ENCODE results near the gene LPO.

LPO gene

GRCh38 chr17:58302919-58303585 lies 64.7 kb downstream of the LPO start:
- no peak overlapping the region for H3K9ac ChIP-seq (ENCODE audit: low read length)
- no peaks in the 10 kb centered on the region for H3K4me1 ChIP-seq (ENCODE audit: insufficient read depth, low read length)
- no peak overlapping the region for H3K4me3 ChIP-seq (ENCODE audit: low read depth in 1 of 2, low read length in 2 of 2)
- H3K27me3 ChIP-seq (ENCODE audit: control insufficient read depth in 1 of 2, insufficient read depth in 2 of 2, low read length in 2 of 2), result no peaks in the 10 kb centered on the region
- H3K9me3 ChIP-seq (ENCODE audit: low read length), result no peaks in the 10 kb centered on the region
- H3K27ac ChIP-seq (ENCODE audit: low read depth, low read length), result no peak overlapping the region
- H3K36me3 ChIP-seq (ENCODE audit: insufficient read depth, low read length), result no peaks in the 10 kb centered on the region

GRCh38 chr17:58303971-58304749 lies 65.8 kb downstream of the LPO start:
- Histone ChIP-seq H3K4me1 (ENCODE audit: insufficient read depth, low read length) (no peaks in the 10 kb centered on the region), H3K36me3 (ENCODE audit: insufficient read depth, low read length) (no peaks in the 10 kb centered on the region), H3K9me3 (ENCODE audit: low read length) (no peaks in the 10 kb centered on the region), H3K9ac (ENCODE audit: low read length) (no peak overlapping the region), H3K4me3 (ENCODE audit: low read depth in 1 of 2, low read length in 2 of 2) (no peak overlapping the region), H3K27me3 (ENCODE audit: control insufficient read depth in 1 of 2, insufficient read depth in 2 of 2, low read length in 2 of 2) (no peaks in the 10 kb centered on the region), H3K27ac (ENCODE audit: low read depth, low read length) (no peak overlapping the region)

- Histone ChIP-seq H3K4me1 (ENCODE audit: insufficient read depth, low read length) (no peaks in the 10 kb centered on the region), H3K4me3 (ENCODE audit: low read depth in 1 of 2, low read length in 2 of 2) (no peak overlapping the region), H3K27ac (ENCODE audit: low read depth, low read length) (no peak overlapping the region), H3K27me3 (ENCODE audit: control insufficient read depth in 1 of 2, insufficient read depth in 2 of 2, low read length in 2 of 2) (no peaks in the 10 kb centered on the region), H3K36me3 (ENCODE audit: insufficient read depth, low read length) (no peaks in the 10 kb centered on the region), H3K9me3 (ENCODE audit: low read length) (no peaks in the 10 kb centered on the region), H3K9ac (ENCODE audit: low read length) (no peak overlapping the region)
Measured at GRCh38 chr17:58304750-58305486, 66.5 kb downstream of the LPO start.

- Histone ChIP-seq H3K27me3 (ENCODE audit: control insufficient read depth in 1 of 2, insufficient read depth in 2 of 2, low read length in 2 of 2) (no peaks in the 10 kb centered on the region), H3K9ac (ENCODE audit: low read length) (no peak overlapping the region), H3K4me1 (ENCODE audit: insufficient read depth, low read length) (no peaks in the 10 kb centered on the region), H3K9me3 (ENCODE audit: low read length) (no peaks in the 10 kb centered on the region), H3K36me3 (ENCODE audit: insufficient read depth, low read length) (no peaks in the 10 kb centered on the region), H3K27ac (ENCODE audit: low read depth, low read length) (no peak overlapping the region), H3K4me3 (ENCODE audit: low read depth in 1 of 2, low read length in 2 of 2) (no peak overlapping the region)
Measured at GRCh38 chr17:58305626-58306025, 67.2 kb downstream of the LPO start.

DNA sequence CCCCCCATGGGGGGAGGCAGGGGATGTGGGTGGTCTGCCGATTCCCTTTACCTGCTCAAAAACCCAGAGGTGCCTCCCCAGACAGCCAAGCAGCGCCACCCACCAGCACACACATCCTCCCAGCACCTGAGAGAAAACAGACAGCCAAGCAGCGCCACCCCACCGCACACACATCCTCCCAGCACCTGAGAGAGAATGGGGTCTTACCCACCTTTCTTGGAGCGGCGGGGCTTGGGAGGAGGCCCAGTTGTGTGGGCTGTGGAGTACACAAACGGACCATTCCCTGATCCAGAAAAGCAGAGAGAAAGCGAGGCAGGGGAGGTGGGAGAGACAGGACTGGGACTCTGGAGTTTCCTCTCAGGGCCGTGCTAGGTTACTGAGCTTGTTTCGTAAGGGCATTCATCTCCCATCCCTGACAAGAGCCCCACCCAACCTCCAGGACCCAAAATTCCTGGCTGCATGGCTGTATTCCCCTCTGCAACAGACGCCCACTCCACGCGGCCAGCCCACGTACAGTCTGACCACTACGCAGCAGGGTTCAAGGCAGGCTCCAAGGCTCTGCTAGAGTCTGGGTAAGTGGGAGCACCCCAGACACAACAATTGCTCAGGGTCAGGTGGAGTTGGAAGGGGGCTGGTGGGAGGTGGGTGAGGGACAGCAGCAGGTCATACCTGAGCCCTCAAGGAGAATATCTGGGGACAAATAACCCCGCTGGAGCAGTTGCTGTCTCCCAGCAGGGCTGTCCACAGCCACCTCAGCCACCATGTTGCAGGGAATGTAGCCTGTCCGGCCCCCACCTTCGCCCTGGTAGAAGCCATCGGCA lies 68.0 kb downstream of the LPO start:
- Histone ChIP-seq H3K4me1 (ENCODE audit: insufficient read depth, low read length) (no peaks in the 10 kb centered on the region), H3K4me3 (ENCODE audit: low read depth in 1 of 2, low read length in 2 of 2) (no peak overlapping the region), H3K27me3 (ENCODE audit: control insufficient read depth in 1 of 2, insufficient read depth in 2 of 2, low read length in 2 of 2) (no peaks in the 10 kb centered on the region), H3K9me3 (ENCODE audit: low read length) (no peaks in the 10 kb centered on the region), H3K27ac (ENCODE audit: low read depth, low read length) (no peak overlapping the region), H3K36me3 (ENCODE audit: insufficient read depth, low read length) (no peaks in the 10 kb centered on the region), H3K9ac (ENCODE audit: low read length) (no peak overlapping the region)

- Histone ChIP-seq H3K4me3 (ENCODE audit: low read depth in 1 of 2, low read length in 2 of 2) (no peak overlapping the region), H3K27me3 (ENCODE audit: control insufficient read depth in 1 of 2, insufficient read depth in 2 of 2, low read length in 2 of 2) (no peaks in the 10 kb centered on the region), H3K9me3 (ENCODE audit: low read length) (no peaks in the 10 kb centered on the region), H3K4me1 (ENCODE audit: insufficient read depth, low read length) (no peaks in the 10 kb centered on the region), H3K27ac (ENCODE audit: low read depth, low read length) (no peak overlapping the region), H3K36me3 (ENCODE audit: insufficient read depth, low read length) (no peaks in the 10 kb centered on the region), H3K9ac (ENCODE audit: low read length) (no peak overlapping the region)
Measured at GRCh38 chr17:58307468-58308172, 69.2 kb downstream of the LPO start.

- no peaks in the 10 kb centered on the region for H3K36me3 ChIP-seq (ENCODE audit: insufficient read depth, low read length)
- H3K27ac ChIP-seq (ENCODE audit: low read depth, low read length), result no peak overlapping the region
- no peaks in the 10 kb centered on the region for H3K27me3 ChIP-seq (ENCODE audit: control insufficient read depth in 1 of 2, insufficient read depth in 2 of 2, low read length in 2 of 2)
- H3K9ac ChIP-seq (ENCODE audit: low read length), result no peak overlapping the region
- H3K9me3 ChIP-seq (ENCODE audit: low read length), result no peaks in the 10 kb centered on the region
- H3K4me3 ChIP-seq (ENCODE audit: low read depth in 1 of 2, low read length in 2 of 2), result no peak overlapping the region
- no peaks in the 10 kb centered on the region for H3K4me1 ChIP-seq (ENCODE audit: insufficient read depth, low read length)
Measured at GRCh38 chr17:58308173-58308984, 70.0 kb downstream of the LPO start.

DNA sequence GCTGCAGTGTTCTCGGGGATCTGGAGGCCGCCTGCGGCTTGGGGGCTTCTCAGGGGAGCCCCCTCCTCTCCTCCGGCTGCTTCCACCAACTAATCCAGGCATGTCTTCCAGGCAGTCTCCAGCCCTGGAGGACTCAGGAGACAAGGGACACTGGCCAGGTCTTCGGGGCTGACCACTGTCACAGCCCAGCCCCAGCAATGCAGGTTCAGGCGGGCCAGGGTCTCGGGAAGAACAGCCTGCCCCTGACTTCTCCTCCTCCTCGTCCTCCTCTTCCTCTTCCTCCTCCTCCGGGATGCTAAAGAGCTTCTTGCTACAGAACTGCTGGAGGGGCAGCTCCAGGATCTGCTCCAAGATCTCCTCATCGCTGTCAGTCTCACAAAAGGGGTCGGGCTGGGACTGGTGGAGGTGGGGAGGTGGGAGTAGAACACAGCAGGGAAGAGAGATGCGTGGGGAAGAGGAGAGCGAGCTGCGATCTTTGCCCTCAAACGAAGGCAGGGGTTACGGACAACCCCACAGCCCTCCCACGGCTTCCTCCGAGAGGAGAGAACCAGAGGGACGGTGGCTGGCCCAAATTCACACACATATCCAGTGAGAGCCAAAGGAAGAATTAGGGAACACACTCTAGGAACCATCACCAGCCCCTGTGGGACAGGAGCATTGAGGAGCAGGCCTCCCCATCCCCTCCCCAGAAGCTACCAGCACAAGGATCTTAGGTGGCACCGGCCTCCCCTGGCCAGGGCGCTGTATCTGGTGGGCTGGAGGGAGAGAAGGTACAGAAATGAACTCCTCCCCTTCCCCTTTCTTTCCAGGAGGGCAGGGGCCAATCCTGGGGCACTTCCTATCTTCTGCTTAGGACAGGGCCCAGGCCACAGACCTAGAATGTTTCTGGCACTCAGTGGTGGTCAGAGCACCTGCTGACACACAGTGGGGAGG lies 70.9 kb downstream of the LPO start:
- Histone ChIP-seq H3K4me1 (ENCODE audit: insufficient read depth, low read length) (no peaks in the 10 kb centered on the region), H3K4me3 (ENCODE audit: low read depth in 1 of 2, low read length in 2 of 2) (no peak overlapping the region), H3K27ac (ENCODE audit: low read depth, low read length) (no peak overlapping the region), H3K27me3 (ENCODE audit: control insufficient read depth in 1 of 2, insufficient read depth in 2 of 2, low read length in 2 of 2) (no peaks in the 10 kb centered on the region), H3K9ac (ENCODE audit: low read length) (no peak overlapping the region), H3K9me3 (ENCODE audit: low read length) (no peaks in the 10 kb centered on the region), H3K36me3 (ENCODE audit: insufficient read depth, low read length) (no peaks in the 10 kb centered on the region)

GRCh38 chr17:58309918-58310259 lies 71.5 kb downstream of the LPO start:
- Histone ChIP-seq H3K36me3 (ENCODE audit: insufficient read depth, low read length) (no peaks in the 10 kb centered on the region), H3K4me3 (ENCODE audit: low read depth in 1 of 2, low read length in 2 of 2) (no peak overlapping the region), H3K9ac (ENCODE audit: low read length) (no peak overlapping the region), H3K4me1 (ENCODE audit: insufficient read depth, low read length) (no peaks in the 10 kb centered on the region), H3K9me3 (ENCODE audit: low read length) (no peaks in the 10 kb centered on the region), H3K27ac (ENCODE audit: low read depth, low read length) (no peak overlapping the region), H3K27me3 (ENCODE audit: control insufficient read depth in 1 of 2, insufficient read depth in 2 of 2, low read length in 2 of 2) (no peaks in the 10 kb centered on the region)

Data from muscle layer of colon (tissue), 2 donors.